Neural progenitor cell (in vitro differentiated cells): ENCODE results near the gene PRRT4. TPM values are rescaled to one million over a fixed set of nuclear protein-coding genes. Genes with fewer than 3 reads are reported as not detected.

Source experiments
- DNase-seq: peaks from one replicate; pipeline ENCODE4 v3.0.0-alpha.2; 2016; ENCODE audit warnings: low spot score
- H2AFZ ChIP-seq: fragments of 200-600 bp; sonication (generic); replicated peaks from 2 replicates; pipeline ENCODE4 v1.6.1; 2016; ENCODE audit warnings: antibody characterized with exemption
- H3F3A ChIP-seq: fragments of 200-600 bp; sonication (generic); 2 replicates; pipeline ENCODE4 v1.6.1; 2016; ENCODE audit warnings: antibody characterized with exemption, low read depth
- H3K27ac ChIP-seq: fragments of 200-600 bp; sonication (generic); 2 replicates; pipeline ENCODE4 v1.5.1; 2016; ENCODE audit warnings: mild to moderate bottlenecking
- H3K27me3 ChIP-seq: fragments of 200-600 bp; sonication (generic); 2 replicates; pipeline ENCODE4 v1.6.1; 2016; ENCODE audit warnings: mild to moderate bottlenecking, moderate library complexity
- H3K36me3 ChIP-seq: fragments of 200-600 bp; sonication (generic); 2 replicates; pipeline ENCODE4 v1.5.1; 2016
- H3K4me1 ChIP-seq: fragments of 200-600 bp; sonication (generic); 2 replicates; pipeline ENCODE4 v1.6.1; 2016; ENCODE audit warnings: mixed run types
- H3K4me2 ChIP-seq: fragments of 200-600 bp; sonication (generic); 2 replicates; pipeline ENCODE4 v1.6.1; 2016
- H3K4me3 ChIP-seq: fragments of 200-600 bp; sonication (generic); 2 replicates; pipeline ENCODE4 v1.5.1; 2016
- H3K79me2 ChIP-seq: fragments of 200-600 bp; sonication (generic); 2 replicates; pipeline ENCODE4 v1.6.1; 2016; ENCODE audit warnings: low read depth
- H3K9ac ChIP-seq: fragments of 200-600 bp; sonication (generic); 2 replicates; pipeline ENCODE4 v1.6.1; 2016
- H3K9me3 ChIP-seq: fragments of 200-600 bp; sonication (generic); 2 replicates; pipeline ENCODE4 v1.5.1; 2016; ENCODE audit warnings: low read depth
- H4K20me1 ChIP-seq: fragments of 200-600 bp; sonication (generic); 2 replicates; pipeline ENCODE4 v1.6.1; 2016; ENCODE audit warnings: low read depth
- H3K27ac Mint-ChIP-seq: 3 replicates; pipeline ENCODE4 v1.8.0; 2021; ENCODE audit warnings: mixed read lengths
- H3K27me3 Mint-ChIP-seq: 2 replicates; pipeline ENCODE4 v1.8.0; 2022; ENCODE audit warnings: low read depth, mild to moderate bottlenecking, inconsistent platforms, moderate library complexity, mixed read lengths; ENCODE audit not compliant: insufficient read depth
- H3K36me3 Mint-ChIP-seq: 3 replicates; pipeline ENCODE4 v1.8.0; 2021; ENCODE audit warnings: mixed read lengths
- H3K4me1 Mint-ChIP-seq: 3 replicates; pipeline ENCODE4 v1.8.0; 2021; ENCODE audit warnings: mixed read lengths
- H3K4me3 Mint-ChIP-seq: 3 replicates; pipeline ENCODE4 v1.8.0; 2021; ENCODE audit warnings: mild to moderate bottlenecking, moderate library complexity, mixed read lengths
- H3K9me3 Mint-ChIP-seq: 3 replicates; pipeline ENCODE4 v1.8.0; 2020; ENCODE audit warnings: mixed read lengths
- CTCF ChIP-seq: fragments of 200-600 bp; sonication (generic); IDR thresholded peaks from 2 replicates; pipeline ENCODE4 v1.5.1; 2017; ENCODE audit warnings: antibody characterized with exemption, mild to moderate bottlenecking
- EZH2 ChIP-seq: fragments of 200-600 bp; sonication (generic); IDR thresholded peaks from 2 replicates; pipeline ENCODE4 v1.6.1; 2017; ENCODE audit warnings: antibody characterized with exemption, mild to moderate bottlenecking, moderate library complexity
- EZH2phosphoT487 ChIP-seq: fragments of 200-600 bp; sonication (generic); IDR thresholded peaks from 2 replicates; pipeline ENCODE4 v1.6.1; 2017; ENCODE audit warnings: antibody characterized with exemption
- total RNA-seq: library from RNA; depleted of rRNA; stranded (reverse); fragments of >200 nt; gene quantifications from 2 replicates; pipeline ENCODE4 v1.2.3, GENCODE V29; 2015; ENCODE audit warnings: low replicate concordance

Gene PRRT4
- total RNA-seq, 1 donor from 2014 or later: not detected

GRCh38 chr7:128408709-128409595, 47.5 kb upstream of the PRRT4 start:
- peak overlapping the region; percentile 65 for H3K4me3 ChIP-seq
- no peaks in the 10 kb centered on the region for H3K9me3 ChIP-seq
- H3K27ac ChIP-seq: no peak overlapping the region
- TF ChIP-seq EZH2phosphoT487 (peak; percentile 18), EZH2 (no peak), CTCF (no peak)
- Mint-ChIP-seq H3K27me3 (peaks cover 35% of the 10 kb centered on the region), H3K4me1 (peaks cover 43% of the 10 kb centered on the region), H3K9me3 (no peaks in the 10 kb centered on the region), H3K36me3 (peaks cover 3% of the 10 kb centered on the region), H3K4me3 (peak overlapping the region; percentile 90), H3K27ac (peak overlapping the region; percentile 53)
- no peaks in the 10 kb centered on the region for H3K79me2 ChIP-seq
- H3K27me3 ChIP-seq: peaks cover 96% of the 10 kb centered on the region
- peaks cover 30% of the 10 kb centered on the region for H4K20me1 ChIP-seq
- peak overlapping the region; percentile 85 for H3K4me2 ChIP-seq
- no peak overlapping the region for H3K9ac ChIP-seq
- DNase-seq: peak; percentile 76
- H3F3A ChIP-seq: peaks cover 51% of the 10 kb centered on the region
- peak overlapping the region; percentile 46 for H2AFZ ChIP-seq
- peaks cover 38% of the 10 kb centered on the region for H3K4me1 ChIP-seq
- no peaks in the 10 kb centered on the region for H3K36me3 ChIP-seq

- Histone ChIP-seq H3K4me1 (peaks cover 39% of the 10 kb centered on the region), H4K20me1 (peaks cover 30% of the 10 kb centered on the region), H3K27me3 (peaks cover 96% of the 10 kb centered on the region), H3K9ac (no peak overlapping the region), H3F3A (peaks cover 51% of the 10 kb centered on the region), H3K79me2 (no peaks in the 10 kb centered on the region), H3K4me3 (peak overlapping the region; percentile 65), H3K4me2 (peak overlapping the region; percentile 85), H3K36me3 (no peaks in the 10 kb centered on the region), H3K9me3 (no peaks in the 10 kb centered on the region), H3K27ac (no peak overlapping the region), H2AFZ (no peak overlapping the region)
- Mint-ChIP-seq H3K27me3 (peaks cover 36% of the 10 kb centered on the region), H3K27ac (no peak overlapping the region), H3K4me1 (peaks cover 47% of the 10 kb centered on the region), H3K36me3 (peaks cover 3% of the 10 kb centered on the region), H3K9me3 (no peaks in the 10 kb centered on the region), H3K4me3 (peak overlapping the region; percentile 90)
- TF ChIP-seq EZH2phosphoT487 (no peak), EZH2 (peak; percentile 0), CTCF (no peak)
- peak; percentile 52 for DNase-seq
Observed at GRCh38 chr7:128407751-128408708, 46.5 kb upstream of the PRRT4 start.

- H4K20me1 ChIP-seq: peaks cover 30% of the 10 kb centered on the region
- peaks cover 39% of the 10 kb centered on the region for H3K4me1 ChIP-seq
- H3F3A ChIP-seq: peaks cover 51% of the 10 kb centered on the region
- H3K27ac ChIP-seq: no peak overlapping the region
- Mint-ChIP-seq H3K4me1 (peaks cover 49% of the 10 kb centered on the region), H3K27ac (no peak overlapping the region), H3K36me3 (peaks cover 3% of the 10 kb centered on the region), H3K27me3 (peaks cover 39% of the 10 kb centered on the region), H3K4me3 (peak overlapping the region; percentile 76), H3K9me3 (no peaks in the 10 kb centered on the region)
- H3K79me2 ChIP-seq: no peaks in the 10 kb centered on the region
- DNase-seq: no peak
- H3K36me3 ChIP-seq: no peaks in the 10 kb centered on the region
- TF ChIP-seq EZH2phosphoT487: no peak
- no peak for TF ChIP-seq CTCF
- peaks cover 96% of the 10 kb centered on the region for H3K27me3 ChIP-seq
- peak overlapping the region; percentile 85 for H3K4me2 ChIP-seq
- no peaks in the 10 kb centered on the region for H3K9me3 ChIP-seq
- no peak overlapping the region for H3K9ac ChIP-seq
- H3K4me3 ChIP-seq: no peak overlapping the region
- H2AFZ ChIP-seq: no peak overlapping the region
Observed at GRCh38 chr7:128407233-128407589, 45.7 kb upstream of the PRRT4 start.
